A549 (cell line): ENCODE results near the gene SPTB. TPM values are rescaled to one million over a fixed set of nuclear protein-coding genes. Genes with fewer than 3 reads are reported as not detected.

Experiments
- ATAC-seq, 2 experiments: fragments of 200-7000 bp in 1 of 2; fragments of >200 bp in 1 of 2; cut with Nextera tagmentation in 1 of 2; cut with Tn5 transposase in 1 of 2; 3 replicates each; pipeline versions ENCODE4 v1.8.0 to v1.9.1; 2018 to 2020; ENCODE audit warnings: mild to moderate bottlenecking in 1 of 2, moderate library complexity in 1 of 2
- CTCF ChIA-PET: fragments of 300-600 bp; sonication (Branson Sonifier 250); formaldehyde crosslinking; extraction: SDS; loops from one replicate; lab custom pipeline; 2021; ENCODE audit warnings: antibody characterized with exemption, inconsistent platforms; lab: Yijun Ruan, JAX
- POLR2A ChIA-PET: fragments of 350-600 bp; formaldehyde crosslinking; extraction: SDS; loops from one replicate; lab custom pipeline; 2021; ENCODE audit warnings: antibody characterized with exemption, inconsistent platforms; lab: Yijun Ruan, JAX
- DNase-seq, 2 experiments: peaks; one replicate each; pipeline versions ENCODE4 v3.0.0 to v3.0.0-alpha.2; 2011 to 2016; ENCODE audit warnings: low read depth in 1 of 2, low spot score in 1 of 2
- FAIRE-seq: peaks from 2 replicates; lab custom pipeline; 2011; peaks lifted over from hg19 to GRCh38; lab: Jason Lieb, UNC
- H3K27ac ChIP-seq, 2 experiments: fragments of >200 bp; sonication (Bioruptor Twin); formaldehyde crosslinking; 3 replicates each; pipeline ENCODE4 v1.5.1; 2016 to 2017
- H3K4me1 ChIP-seq: fragments of >200 bp; sonication (Bioruptor Twin); formaldehyde crosslinking; 3 replicates; pipeline ENCODE4 v1.6.1; 2016
- H3K4me2 ChIP-seq: fragments of >200 bp; sonication (Bioruptor Twin); formaldehyde crosslinking; 3 replicates; pipeline ENCODE4 v1.6.1; 2016
- H3K4me3 ChIP-seq: fragments of >200 bp; sonication (Bioruptor Twin); formaldehyde crosslinking; 3 replicates; pipeline ENCODE4 v1.5.1; 2016
- H3K9me3 ChIP-seq: fragments of >200 bp; sonication (Bioruptor Twin); formaldehyde crosslinking; 3 replicates; pipeline ENCODE4 v1.6.1; 2016
- CEBPB ChIP-seq, 2 experiments: fragments of >200 bp in 1 of 2; sonication (Bioruptor Twin) in 1 of 2; formaldehyde crosslinking in 1 of 2; IDR thresholded peaks; 2 replicates each; pipeline ENCODE4 v1.6.1; 2012 to 2016
- EHF ChIP-seq: fragments of 250-450 bp; sonication (Bioruptor Pico); IDR thresholded peaks from 2 replicates; pipeline ENCODE4 v1.5.0; 2020; ENCODE audit warnings: mild to moderate bottlenecking
- EP300 ChIP-seq, 2 experiments: fragments of >200 bp; sonication (Bioruptor Twin); formaldehyde crosslinking; IDR thresholded peaks; 2 replicates in 1 of 2; 3 replicates in 1 of 2; pipeline ENCODE4 v1.6.1; 2016 to 2017
- ESRRA ChIP-seq: fragments of 150-350 bp; IDR thresholded peaks from 2 replicates; pipeline ENCODE4 v1.6.1; 2014; ENCODE audit warnings: mild to moderate bottlenecking, low read length, borderline replicate concordance
- FOSB ChIP-seq: fragments of 250-450 bp; sonication (Bioruptor Pico); IDR thresholded peaks from 2 replicates; pipeline ENCODE4 v1.5.0; 2020; ENCODE audit warnings: mild to moderate bottlenecking, moderate library complexity
- HES2 ChIP-seq: fragments of >200 bp; sonication (Bioruptor Twin); formaldehyde crosslinking; IDR thresholded peaks from 2 replicates; pipeline ENCODE4 v1.6.1; 2016
- HOXB5 ChIP-seq: fragments of 250-450 bp; sonication (Bioruptor Pico); IDR thresholded peaks from 2 replicates; pipeline ENCODE4 v1.5.0; 2020; ENCODE audit warnings: mild to moderate bottlenecking, moderate library complexity
- JUN ChIP-seq, 2 experiments: fragments of >200 bp; sonication (Bioruptor Twin); formaldehyde crosslinking; IDR thresholded peaks; 2 replicates in 1 of 2; 3 replicates in 1 of 2; pipeline ENCODE4 v1.6.1; 2016 to 2017
- MYC ChIP-seq: IDR thresholded peaks from 2 replicates; pipeline ENCODE4 v1.6.1; 2012; ENCODE audit warnings: mild to moderate bottlenecking, inconsistent platforms, low read length, improper control_type of control experiment, borderline replicate concordance
- NR3C1 ChIP-seq: fragments of >200 bp; sonication (Bioruptor Twin); formaldehyde crosslinking; IDR thresholded peaks from 3 replicates; pipeline ENCODE4 v1.6.1; 2017
- POLR2A ChIP-seq: IDR thresholded peaks from 2 replicates; pipeline ENCODE4 v1.6.1; 2012; ENCODE audit warnings: mild to moderate bottlenecking, low read length
- RARB ChIP-seq: fragments of 250-450 bp; sonication (Bioruptor Pico); IDR thresholded peaks from 2 replicates; pipeline ENCODE4 v1.8.0; 2021; ENCODE audit warnings: mild to moderate bottlenecking, moderate library complexity
- RCOR1 ChIP-seq: fragments of 150-350 bp; IDR thresholded peaks from 2 replicates; pipeline ENCODE4 v1.6.1; 2014; ENCODE audit warnings: antibody characterized with exemption, low read length, low read depth
- RNF2 ChIP-seq: fragments of 200-600 bp; sonication (generic); IDR thresholded peaks from 2 replicates; pipeline ENCODE4 v1.6.1; 2016; ENCODE audit warnings: low read depth, mild to moderate bottlenecking, antibody characterized with exemption, moderate library complexity, borderline replicate concordance
- SMC3 ChIP-seq: fragments of >200 bp; sonication (Bioruptor Twin); formaldehyde crosslinking; IDR thresholded peaks from 3 replicates; pipeline ENCODE4 v1.6.1; 2018; ENCODE audit warnings: inconsistent platforms
- SREBF2 ChIP-seq: fragments of 450-650 bp; IDR thresholded peaks from 2 replicates; pipeline ENCODE4 v1.6.1; 2014; ENCODE audit warnings: mild to moderate bottlenecking, moderate library complexity
- TP53 ChIP-seq: fragments of 250-450 bp; sonication (Bioruptor Pico); IDR thresholded peaks from 2 replicates; pipeline ENCODE4 v1.5.0; 2021; ENCODE audit warnings: mild to moderate bottlenecking, moderate library complexity
- ZNF302 ChIP-seq: fragments of 250-450 bp; sonication (Bioruptor Pico); IDR thresholded peaks from 2 replicates; pipeline ENCODE4 v1.9.0; 2021; ENCODE audit warnings: inconsistent platforms, mild to moderate bottlenecking, moderate library complexity
- WGBS: methylation state at CpG from one replicate; pipeline ENCODE4 v1.1.6; 2017; ENCODE audit errors: missing lambda C conversion rate; 5-methylcytosine and 5-hydroxymethylcytosine counted together
- polyA plus RNA-seq, 4 experiments: library from polyadenylated mRNA; depleted of rRNA in 3 of 4; stranded (reverse); fragments of >200 nt; fragmentation: RNase III in 1 of 4; extraction: RNeasy Plus Mini Kit Qiagen cat#74134 plus additional on column Dnase treatment in 1 of 4; gene quantifications; 2 replicates in 3 of 4; 3 replicates in 1 of 4; pipeline ENCODE4 v1.2.3, GENCODE V29; 2011 to 2017
- TF ChIP-seq, protein P1 (sequence below): fragments of 200-600 bp; sonication (generic); IDR thresholded peaks from 2 replicates; pipeline ENCODE4 v1.6.1; 2016; ENCODE audit warnings: antibody characterized with exemption, mild to moderate bottlenecking, moderate library complexity

The SPTB gene
- polyA plus RNA-seq, 2 of the 4 experiments (the other 2 are of a cell fraction) = 0.27 to 2.1 TPM

DNA sequence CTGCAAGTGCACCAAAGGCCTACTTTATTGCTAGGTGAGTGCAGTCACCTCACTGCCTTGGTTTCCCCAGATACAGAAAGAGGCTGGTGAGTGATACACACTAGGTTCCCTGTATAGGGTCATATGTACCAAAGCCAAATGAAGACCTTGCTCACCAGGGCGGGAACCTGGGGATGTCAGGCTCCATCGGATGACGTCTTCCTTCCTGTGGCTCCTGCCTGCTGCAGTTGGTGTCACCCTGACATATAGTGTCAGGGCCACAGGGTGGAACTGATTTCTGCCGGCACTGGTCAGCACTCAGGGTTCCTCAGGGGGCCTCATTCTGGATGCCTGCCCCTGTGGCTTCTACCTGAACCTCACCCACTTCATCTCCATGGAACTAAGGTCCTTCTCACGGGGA is 132.4 kb downstream of the SPTB start:
- no peak overlapping the region for H3K27ac ChIP-seq
- ChIA-PET POLR2A (no interaction called here), CTCF (interaction anchor here (0.6 to 2.5 kb wide), 5 partner anchors 14 to 189 kb away, joined by 3 to 13 read pairs (median 4); no protein-coding TSS in a partner anchor)
- no peaks in the 10 kb centered on the region for H3K9me3 ChIP-seq
- ATAC-seq (no peak), FAIRE-seq (no peak), DNase-seq (no peak)
- no peak overlapping the region for H3K4me2 ChIP-seq
- H3K4me3 ChIP-seq = no peak overlapping the region
- TF ChIP-seq EP300 (IDR thresholded peaks at IDR 0.05) (no peak), POLR2A (no peak), RNF2 (no peak), JUN (IDR thresholded peaks at IDR 0.05) (no peak), ZNF302 (no peak), SMC3 (no peak), SREBF2 (no peak), NR3C1 (no peak), FOSB (no peak)
- TF ChIP-seq, protein P1, sequence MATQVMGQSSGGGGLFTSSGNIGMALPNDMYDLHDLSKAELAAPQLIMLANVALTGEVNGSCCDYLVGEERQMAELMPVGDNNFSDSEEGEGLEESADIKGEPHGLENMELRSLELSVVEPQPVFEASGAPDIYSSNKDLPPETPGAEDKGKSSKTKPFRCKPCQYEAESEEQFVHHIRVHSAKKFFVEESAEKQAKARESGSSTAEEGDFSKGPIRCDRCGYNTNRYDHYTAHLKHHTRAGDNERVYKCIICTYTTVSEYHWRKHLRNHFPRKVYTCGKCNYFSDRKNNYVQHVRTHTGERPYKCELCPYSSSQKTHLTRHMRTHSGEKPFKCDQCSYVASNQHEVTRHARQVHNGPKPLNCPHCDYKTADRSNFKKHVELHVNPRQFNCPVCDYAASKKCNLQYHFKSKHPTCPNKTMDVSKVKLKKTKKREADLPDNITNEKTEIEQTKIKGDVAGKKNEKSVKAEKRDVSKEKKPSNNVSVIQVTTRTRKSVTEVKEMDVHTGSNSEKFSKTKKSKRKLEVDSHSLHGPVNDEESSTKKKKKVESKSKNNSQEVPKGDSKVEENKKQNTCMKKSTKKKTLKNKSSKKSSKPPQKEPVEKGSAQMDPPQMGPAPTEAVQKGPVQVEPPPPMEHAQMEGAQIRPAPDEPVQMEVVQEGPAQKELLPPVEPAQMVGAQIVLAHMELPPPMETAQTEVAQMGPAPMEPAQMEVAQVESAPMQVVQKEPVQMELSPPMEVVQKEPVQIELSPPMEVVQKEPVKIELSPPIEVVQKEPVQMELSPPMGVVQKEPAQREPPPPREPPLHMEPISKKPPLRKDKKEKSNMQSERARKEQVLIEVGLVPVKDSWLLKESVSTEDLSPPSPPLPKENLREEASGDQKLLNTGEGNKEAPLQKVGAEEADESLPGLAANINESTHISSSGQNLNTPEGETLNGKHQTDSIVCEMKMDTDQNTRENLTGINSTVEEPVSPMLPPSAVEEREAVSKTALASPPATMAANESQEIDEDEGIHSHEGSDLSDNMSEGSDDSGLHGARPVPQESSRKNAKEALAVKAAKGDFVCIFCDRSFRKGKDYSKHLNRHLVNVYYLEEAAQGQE = no peak
- peaks cover 9% of the 10 kb centered on the region; the same call in 1 of the 3 replicates for H3K4me1 ChIP-seq
- 95% methylated on average over 5 of the region's 5 CpGs for WGBS

DNA sequence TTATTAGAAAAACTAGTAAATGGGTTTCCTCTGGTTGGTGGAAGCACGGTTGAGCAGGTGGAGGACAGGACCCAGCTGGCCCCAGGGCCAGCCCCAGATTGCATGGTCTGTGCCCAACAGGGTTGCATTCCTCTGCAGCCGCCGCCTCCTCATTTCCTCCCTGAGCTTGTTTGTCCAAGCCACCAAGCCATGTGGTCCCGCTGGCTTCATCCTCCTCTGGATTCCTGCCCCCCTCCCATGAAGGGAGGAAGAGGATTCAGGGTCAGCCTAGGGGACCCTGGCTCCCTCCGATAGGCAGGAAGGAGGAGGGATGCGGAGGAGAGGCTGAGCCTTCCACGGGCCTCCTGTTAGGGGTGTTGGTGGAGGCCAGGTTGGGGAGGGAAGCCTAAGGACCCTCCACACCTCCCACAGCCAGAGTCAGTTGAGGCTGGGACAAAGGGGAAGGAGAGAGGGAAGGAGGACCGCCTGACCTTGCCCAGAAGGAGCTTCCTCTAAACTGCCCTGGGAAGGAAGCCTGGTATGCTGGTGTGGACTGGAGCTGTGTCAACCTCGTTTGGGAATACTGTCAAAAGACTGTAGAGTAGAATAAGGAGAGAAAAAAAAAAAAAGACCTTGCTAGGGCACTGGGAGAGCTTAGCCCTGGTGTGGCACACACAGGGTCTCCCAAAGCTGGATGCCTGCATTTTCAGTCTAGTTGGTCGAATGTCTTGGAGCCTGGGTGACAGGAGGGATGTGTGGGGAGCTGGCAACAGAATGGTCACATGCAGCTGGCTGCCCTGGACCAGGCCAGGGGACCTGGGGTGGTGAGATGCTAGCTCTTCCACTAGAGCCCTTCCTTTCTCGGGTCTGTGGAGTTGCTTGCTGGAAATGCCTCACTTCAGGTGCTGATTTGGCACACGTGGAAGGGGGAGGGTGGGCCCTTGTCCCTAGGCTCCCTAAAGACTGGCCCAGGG is 133.1 kb downstream of the SPTB start:
- H3K27ac ChIP-seq = peak overlapping the region in 1 of 2 experiments; percentile 27; a peak in 1 of 6 replicates
- no peak overlapping the region for H3K4me2 ChIP-seq
- WGBS = 83% methylated on average over 11 of the region's 12 CpGs
- TF ChIP-seq HES2 = no peak
- no peak for TF ChIP-seq CEBPB (IDR thresholded peaks at IDR 0.05)
- no peak for TF ChIP-seq EP300 (IDR thresholded peaks at IDR 0.05)
- TF ChIP-seq MYC = no peak
- TF ChIP-seq, protein P1 = no peak
- no peak for TF ChIP-seq EHF (CRISPR knock-in tag)
- TF ChIP-seq RCOR1 = no peak
- TF ChIP-seq TP53 (CRISPR knock-in tag) = no peak
- no peak for TF ChIP-seq ESRRA
- TF ChIP-seq RARB (CRISPR knock-in tag) = no peak
- no peak for TF ChIP-seq HOXB5 (CRISPR knock-in tag)
- H3K4me1 ChIP-seq = peaks cover 9% of the 10 kb centered on the region; the same call in 1 of the 3 replicates
- DNase-seq (no peak), FAIRE-seq (no peak), ATAC-seq (no peak)
- CTCF ChIA-PET = interaction anchor here (0.6 to 2.5 kb wide), 12 partner anchors 9 to 190 kb away, joined by 3 to 13 read pairs (median 3); partner anchors contain the start of gene PLEKHG3
- no peak overlapping the region for H3K4me3 ChIP-seq
- no peaks in the 10 kb centered on the region for H3K9me3 ChIP-seq
- POLR2A ChIA-PET = no interaction called here
